ENCODE data around the gene GRIN2D. TPM values are rescaled to one million over a fixed set of nuclear protein-coding genes. Genes with fewer than 3 reads are reported as not detected.

The GRIN2D gene
- total RNA-seq: 1 to 10 TPM; 2.6 to 6.3 TPM
- 10 to 100 TPM; 30.9 to 32.0 TPM for polyA plus RNA-seq (ENCODE audit: insufficient read length in 2 of 2)
- long read RNA-seq, donor 1, partial matches to known transcripts: 18 of 18 reads
- long read RNA-seq, donor 1, other reads (novel, unspliced or antisense): 0 of 18 reads
- long read RNA-seq, donor 2: 0 reads
- long read RNA-seq, donor 3, partial matches to known transcripts: 7 of 7 reads
- long read RNA-seq, donor 3, other reads (novel, unspliced or antisense): 0 of 7 reads
- long read RNA-seq, donor 4: 0 reads

- WGBS (ENCODE audit: insufficient coverage): 0% methylated on average over 19 of the region's 40 CpGs
- DNase-seq (ENCODE audit: low read depth in 4 of 6, low spot score in 6 of 6): peak in 4 of 6 donors; percentile 35 to 94 (median 68)
- Histone ChIP-seq H3K4me3 (ENCODE audit: low read depth, low read length) (peak within 1 kb of the TSS; percentile 60), H3K9me3 (ENCODE audit: control insufficient read depth, insufficient read depth, low read length) (no peaks in the 10 kb centered on the region), H3K4me1 (ENCODE audit: control insufficient read depth, insufficient read depth, low read length) (peaks cover 82% of the 10 kb centered on the region), H3K27me3 (ENCODE audit: control insufficient read depth, insufficient read depth, low read length) (peaks cover 41% of the 10 kb centered on the region), H3K36me3 (ENCODE audit: control insufficient read depth, insufficient read depth, low read length) (peaks cover 19% of the 10 kb centered on the region), H3K27ac (ENCODE audit: low read depth, low read length) (peak within 1 kb of the TSS; percentile 57)
Measured at GRCh38 chr19:48393559-48394330, at the start of gene GRIN2D. TSS of gene GRIN2D (plus strand) at chr19:48393668. CDS start at chr19:48398393, 4,725 bp downstream.

GRCh38 chr19:48344892-48345291 lies 48.6 kb upstream of the GRIN2D start:
- Histone ChIP-seq H3K4me3 (ENCODE audit: low read depth, low read length) (no peak overlapping the region), H3K9me3 (ENCODE audit: control insufficient read depth, insufficient read depth, low read length) (no peaks in the 10 kb centered on the region), H3K27ac (ENCODE audit: low read depth, low read length) (no peak overlapping the region), H3K36me3 (ENCODE audit: control insufficient read depth, insufficient read depth, low read length) (peaks cover 16% of the 10 kb centered on the region), H3K4me1 (ENCODE audit: control insufficient read depth, insufficient read depth, low read length) (peaks cover 16% of the 10 kb centered on the region), H3K27me3 (ENCODE audit: control insufficient read depth, insufficient read depth, low read length) (no peaks in the 10 kb centered on the region)
- 87% methylated on average over 6 of the region's 6 CpGs for WGBS (ENCODE audit: insufficient coverage)
- no peak for DNase-seq (ENCODE audit: low read depth in 4 of 6, low spot score in 6 of 6)

DNA sequence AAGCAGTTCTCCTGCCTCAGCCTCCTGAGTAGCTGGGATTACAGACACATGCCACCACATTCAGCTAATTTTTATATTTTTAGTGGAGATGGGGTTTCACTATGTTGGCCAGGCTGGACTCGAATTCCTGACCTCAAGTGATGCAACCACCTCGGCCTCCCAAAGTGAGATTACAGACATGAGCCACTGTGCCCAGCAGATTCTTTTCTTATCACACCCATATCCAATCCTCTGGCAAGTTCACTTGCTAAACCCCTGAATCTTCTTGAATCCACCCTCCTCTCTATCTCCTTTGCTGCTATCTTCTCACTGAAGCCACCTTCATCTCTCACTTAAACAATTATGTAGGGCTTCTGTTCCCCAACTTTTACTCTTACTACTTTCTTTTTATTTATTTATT lies 47.3 kb upstream of the GRIN2D start:
- H3K27me3 ChIP-seq (ENCODE audit: control insufficient read depth, insufficient read depth, low read length): no peaks in the 10 kb centered on the region
- no peaks in the 10 kb centered on the region for H3K9me3 ChIP-seq (ENCODE audit: control insufficient read depth, insufficient read depth, low read length)
- H3K27ac ChIP-seq (ENCODE audit: low read depth, low read length): no peak overlapping the region
- 92% methylated on average over 2 of the region's 2 CpGs for WGBS (ENCODE audit: insufficient coverage)
- DNase-seq (ENCODE audit: low read depth in 4 of 6, low spot score in 6 of 6): no peak
- no peak overlapping the region for H3K4me3 ChIP-seq (ENCODE audit: low read depth, low read length)
- H3K36me3 ChIP-seq (ENCODE audit: control insufficient read depth, insufficient read depth, low read length): peaks cover 13% of the 10 kb centered on the region
- H3K4me1 ChIP-seq (ENCODE audit: control insufficient read depth, insufficient read depth, low read length): peaks cover 7% of the 10 kb centered on the region

- Histone ChIP-seq H3K36me3 (ENCODE audit: control insufficient read depth, insufficient read depth, low read length) (peaks cover 6% of the 10 kb centered on the region), H3K4me3 (ENCODE audit: low read depth, low read length) (no peak overlapping the region), H3K27me3 (ENCODE audit: control insufficient read depth, insufficient read depth, low read length) (no peaks in the 10 kb centered on the region), H3K4me1 (ENCODE audit: control insufficient read depth, insufficient read depth, low read length) (peaks cover 6% of the 10 kb centered on the region), H3K9me3 (ENCODE audit: control insufficient read depth, insufficient read depth, low read length) (no peaks in the 10 kb centered on the region), H3K27ac (ENCODE audit: low read depth, low read length) (no peak overlapping the region)
- WGBS (ENCODE audit: insufficient coverage): 36% methylated on average over 5 of the region's 5 CpGs
- DNase-seq (ENCODE audit: low read depth in 4 of 6, low spot score in 6 of 6): peak in 1 of 6 donors; percentile 44
Measured at GRCh38 chr19:48348045-48348444, 45.4 kb upstream of the GRIN2D start.

- no peaks in the 10 kb centered on the region for H3K9me3 ChIP-seq (ENCODE audit: control insufficient read depth, insufficient read depth, low read length)
- H3K27ac ChIP-seq (ENCODE audit: low read depth, low read length): no peak overlapping the region
- no peak for DNase-seq (ENCODE audit: low read depth in 4 of 6, low spot score in 6 of 6)
- H3K27me3 ChIP-seq (ENCODE audit: control insufficient read depth, insufficient read depth, low read length): no peaks in the 10 kb centered on the region
- no peak overlapping the region for H3K4me3 ChIP-seq (ENCODE audit: low read depth, low read length)
- H3K4me1 ChIP-seq (ENCODE audit: control insufficient read depth, insufficient read depth, low read length): peaks cover 6% of the 10 kb centered on the region
- peaks cover 3% of the 10 kb centered on the region for H3K36me3 ChIP-seq (ENCODE audit: control insufficient read depth, insufficient read depth, low read length)
- WGBS (ENCODE audit: insufficient coverage): 54% methylated on average over 2 of the region's 7 CpGs
Measured at GRCh38 chr19:48348737-48349136, 44.7 kb upstream of the GRIN2D start.

DNA sequence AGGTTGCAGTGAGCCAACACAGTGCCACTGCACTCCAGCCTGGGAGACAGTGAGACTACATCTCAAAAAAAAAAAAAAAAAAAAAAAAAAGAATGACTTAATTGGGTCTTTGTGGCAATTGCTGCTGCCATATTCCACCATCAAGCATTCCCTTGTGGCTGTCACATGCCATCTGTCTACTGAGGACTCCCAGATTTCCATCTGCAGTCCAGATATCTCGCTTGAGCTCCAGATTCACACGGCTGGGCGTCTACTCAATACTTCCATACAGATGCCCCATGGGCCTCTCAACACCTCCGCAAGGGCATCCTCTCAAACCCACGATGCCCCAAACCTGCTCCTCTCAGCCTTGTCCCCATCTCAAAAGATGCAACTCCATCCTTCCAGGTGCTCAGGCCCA lies 42.6 kb upstream of the GRIN2D start:
- no peaks in the 10 kb centered on the region for H3K36me3 ChIP-seq (ENCODE audit: control insufficient read depth, insufficient read depth, low read length)
- no peak overlapping the region for H3K27ac ChIP-seq (ENCODE audit: low read depth, low read length)
- H3K4me1 ChIP-seq (ENCODE audit: control insufficient read depth, insufficient read depth, low read length): peaks cover 11% of the 10 kb centered on the region
- DNase-seq (ENCODE audit: low read depth in 4 of 6, low spot score in 6 of 6): no peak
- H3K9me3 ChIP-seq (ENCODE audit: control insufficient read depth, insufficient read depth, low read length): no peaks in the 10 kb centered on the region
- no peak overlapping the region for H3K4me3 ChIP-seq (ENCODE audit: low read depth, low read length)
- no peaks in the 10 kb centered on the region for H3K27me3 ChIP-seq (ENCODE audit: control insufficient read depth, insufficient read depth, low read length)
- WGBS (ENCODE audit: insufficient coverage): 73% methylated on average over 5 of the region's 5 CpGs

GRCh38 chr19:48351341-48351752 lies 42.1 kb upstream of the GRIN2D start:
- H3K27ac ChIP-seq (ENCODE audit: low read depth, low read length): no peak overlapping the region
- H3K4me1 ChIP-seq (ENCODE audit: control insufficient read depth, insufficient read depth, low read length): peaks cover 11% of the 10 kb centered on the region
- H3K36me3 ChIP-seq (ENCODE audit: control insufficient read depth, insufficient read depth, low read length): no peaks in the 10 kb centered on the region
- DNase-seq (ENCODE audit: low read depth in 4 of 6, low spot score in 6 of 6): peak in 2 of 6 donors; percentile 41 to 54
- no peak overlapping the region for H3K4me3 ChIP-seq (ENCODE audit: low read depth, low read length)
- WGBS (ENCODE audit: insufficient coverage): 52% methylated on average over 8 of the region's 8 CpGs
- H3K27me3 ChIP-seq (ENCODE audit: control insufficient read depth, insufficient read depth, low read length): no peaks in the 10 kb centered on the region
- no peaks in the 10 kb centered on the region for H3K9me3 ChIP-seq (ENCODE audit: control insufficient read depth, insufficient read depth, low read length)

DNA sequence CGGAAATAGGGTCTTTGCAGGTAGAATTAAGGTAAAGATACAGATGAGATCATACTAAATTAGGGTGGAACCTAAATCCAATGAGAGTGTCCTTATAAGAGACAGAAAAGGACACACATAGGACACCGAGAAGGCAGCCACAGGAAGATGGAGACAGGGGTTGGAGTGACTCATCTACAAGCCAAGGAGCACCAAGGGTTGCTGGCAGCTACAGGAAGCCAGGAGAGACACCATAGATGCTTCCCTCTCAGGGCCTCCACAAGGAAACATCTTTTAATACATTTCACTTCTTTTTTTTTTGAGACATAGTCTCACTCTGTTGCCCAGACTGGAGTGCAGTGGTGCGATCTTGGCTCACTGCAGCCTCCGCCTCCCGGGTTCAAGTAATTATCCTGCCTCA lies 39.8 kb upstream of the GRIN2D start:
- Histone ChIP-seq H3K4me1 (ENCODE audit: control insufficient read depth, insufficient read depth, low read length) (peaks cover 5% of the 10 kb centered on the region), H3K27me3 (ENCODE audit: control insufficient read depth, insufficient read depth, low read length) (no peaks in the 10 kb centered on the region), H3K4me3 (ENCODE audit: low read depth, low read length) (no peak overlapping the region), H3K36me3 (ENCODE audit: control insufficient read depth, insufficient read depth, low read length) (no peaks in the 10 kb centered on the region), H3K9me3 (ENCODE audit: control insufficient read depth, insufficient read depth, low read length) (no peaks in the 10 kb centered on the region), H3K27ac (ENCODE audit: low read depth, low read length) (no peak overlapping the region)
- no peak for DNase-seq (ENCODE audit: low read depth in 4 of 6, low spot score in 6 of 6)
- 93% methylated on average over 5 of the region's 5 CpGs for WGBS (ENCODE audit: insufficient coverage)

GRCh38 chr19:48354332-48354992 lies 39.0 kb upstream of the GRIN2D start:
- peak in 1 of 6 donors; percentile 68 for DNase-seq (ENCODE audit: low read depth in 4 of 6, low spot score in 6 of 6)
- Histone ChIP-seq H3K27me3 (ENCODE audit: control insufficient read depth, insufficient read depth, low read length) (no peaks in the 10 kb centered on the region), H3K27ac (ENCODE audit: low read depth, low read length) (no peak overlapping the region), H3K9me3 (ENCODE audit: control insufficient read depth, insufficient read depth, low read length) (no peaks in the 10 kb centered on the region), H3K4me3 (ENCODE audit: low read depth, low read length) (no peak overlapping the region), H3K4me1 (ENCODE audit: control insufficient read depth, insufficient read depth, low read length) (peaks cover 5% of the 10 kb centered on the region), H3K36me3 (ENCODE audit: control insufficient read depth, insufficient read depth, low read length) (peaks cover 2% of the 10 kb centered on the region)
- 64% methylated on average over 13 of the region's 15 CpGs for whole genome bisulfite sequencing (ENCODE audit: insufficient coverage)

All from spinal cord (tissue), 10 donors.